Breast epithelium (tissue), 4 donors: ENCODE measurements around the gene ATG10. TPM values are rescaled to one million over a fixed set of nuclear protein-coding genes. Genes with fewer than 3 reads are reported as not detected.
"Not testable (repeated sequence)": the region's sequence is repeated elsewhere in the genome, so short reads cannot be mapped to it uniquely, and the experiment has no call there.

Source experiments
- DNase-seq, 2 donors: peaks; one replicate each; pipeline ENCODE4 v3.0.0-alpha.2; 2019; ENCODE audit warnings: low spot score in 2 of 2
- H3K27ac ChIP-seq, 2 donors: fragments of 200-600 bp; sonication (generic) in 1 of 2; one replicate each; pipeline ENCODE4 v1.5.1; 2016 to 2019; ENCODE audit warnings: mild to moderate bottlenecking in 1 of 2
- H3K27me3 ChIP-seq, 2 donors: fragments of 200-600 bp; sonication (generic) in 1 of 2; one replicate each; pipeline versions ENCODE4 v1.5.1 to v1.6.0; 2017 to 2019; ENCODE audit warnings: control low read depth in 1 of 2, mild to moderate bottlenecking in 1 of 2
- H3K36me3 ChIP-seq: fragments of 200-600 bp; one replicate; pipeline ENCODE4 v1.5.1; 2019
- H3K4me1 ChIP-seq, 2 donors: fragments of 200-600 bp; sonication (generic); one replicate each; pipeline ENCODE4 v1.5.1; 2016 to 2019; ENCODE audit warnings: control low read depth in 1 of 2
- H3K4me3 ChIP-seq, 3 donors: fragments of 200-600 bp; sonication (generic); 1 replicate in 2 of 3; 2 replicates in 1 of 3; pipeline ENCODE4 v1.5.1; 2016 to 2019; ENCODE audit warnings: mild to moderate bottlenecking in 3 of 3, moderate library complexity in 2 of 3
- H3K9me3 ChIP-seq, 2 donors: fragments of 200-600 bp; sonication (generic) in 1 of 2; one replicate each; pipeline ENCODE4 v1.5.1; 2016 to 2019; ENCODE audit warnings: control low read depth in 1 of 2
- POLR2A ChIP-seq: fragments of 450-650 bp; IDR thresholded peaks from one replicate; pipeline ENCODE4 v1.6.1; 2016; ENCODE audit warnings: antibody characterized with exemption, mild to moderate bottlenecking, moderate library complexity
- POLR2AphosphoS5 ChIP-seq, 3 donors: sonication (generic); formaldehyde crosslinking; IDR thresholded peaks; one replicate each; pipeline ENCODE4 v1.6.1; 2017; ENCODE audit warnings: antibody characterized with exemption in 3 of 3
- intact Hi-C: fragments of 100-400 bp; cut with DNase I; formaldehyde crosslinking; loops from one replicate; pipeline ENCODE4 v1.15.1; 2023; ENCODE audit warnings: low total_unique reads
- total RNA-seq, 3 donors: library from RNA; depleted of rRNA; stranded (reverse); fragments of >200 nt; gene quantifications; one replicate each; pipeline ENCODE4 v1.1.0, GENCODE V29; 2016
- TF ChIP-seq, protein P1 (sequence below), 3 donors: fragments of 450-650 bp; IDR thresholded peaks; one replicate each; pipeline ENCODE4 v1.5.1; 2016 to 2017; ENCODE audit warnings: antibody characterized with exemption in 3 of 3, mild to moderate bottlenecking in 3 of 3, moderate library complexity in 3 of 3

The ATG10 gene
- total RNA-seq, 3 donors from 2014 or later: 5.2 to 9.2 (median 6.6) TPM

DNA sequence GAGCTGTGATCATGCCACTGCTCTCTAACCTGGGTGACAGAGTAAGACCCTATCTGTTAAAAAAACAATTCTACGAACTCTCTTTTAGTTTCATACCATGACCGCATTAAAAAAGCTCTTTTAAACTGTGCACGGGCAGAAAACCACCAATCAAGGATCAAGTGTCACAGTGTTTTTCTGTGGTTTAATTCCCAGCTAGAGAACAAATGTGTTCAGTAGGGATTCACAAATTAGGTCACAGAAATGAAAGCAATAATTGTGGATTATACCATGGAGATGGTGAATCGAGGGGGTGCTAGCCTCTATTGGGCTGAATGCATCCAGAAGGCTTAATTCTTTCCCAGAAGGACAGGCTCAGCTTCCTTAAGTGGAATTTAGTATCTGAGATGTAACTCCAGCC is 79.1 kb downstream of the ATG10 start:
- TF ChIP-seq, protein P1, sequence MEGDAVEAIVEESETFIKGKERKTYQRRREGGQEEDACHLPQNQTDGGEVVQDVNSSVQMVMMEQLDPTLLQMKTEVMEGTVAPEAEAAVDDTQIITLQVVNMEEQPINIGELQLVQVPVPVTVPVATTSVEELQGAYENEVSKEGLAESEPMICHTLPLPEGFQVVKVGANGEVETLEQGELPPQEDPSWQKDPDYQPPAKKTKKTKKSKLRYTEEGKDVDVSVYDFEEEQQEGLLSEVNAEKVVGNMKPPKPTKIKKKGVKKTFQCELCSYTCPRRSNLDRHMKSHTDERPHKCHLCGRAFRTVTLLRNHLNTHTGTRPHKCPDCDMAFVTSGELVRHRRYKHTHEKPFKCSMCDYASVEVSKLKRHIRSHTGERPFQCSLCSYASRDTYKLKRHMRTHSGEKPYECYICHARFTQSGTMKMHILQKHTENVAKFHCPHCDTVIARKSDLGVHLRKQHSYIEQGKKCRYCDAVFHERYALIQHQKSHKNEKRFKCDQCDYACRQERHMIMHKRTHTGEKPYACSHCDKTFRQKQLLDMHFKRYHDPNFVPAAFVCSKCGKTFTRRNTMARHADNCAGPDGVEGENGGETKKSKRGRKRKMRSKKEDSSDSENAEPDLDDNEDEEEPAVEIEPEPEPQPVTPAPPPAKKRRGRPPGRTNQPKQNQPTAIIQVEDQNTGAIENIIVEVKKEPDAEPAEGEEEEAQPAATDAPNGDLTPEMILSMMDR (IDR thresholded peaks at IDR 0.05): no peak
- TF ChIP-seq POLR2AphosphoS5 (IDR thresholded peaks at IDR 0.05): no peak
- TF ChIP-seq POLR2A: no peak
- Histone ChIP-seq H3K27me3 (no peaks in the 10 kb centered on the region), H3K4me3 (no peak overlapping the region), H3K27ac (no peak overlapping the region), H3K36me3 (no peaks in the 10 kb centered on the region), H3K4me1 (no peaks in the 10 kb centered on the region), H3K9me3 (no peaks in the 10 kb centered on the region)
- intact Hi-C loops: no loop called here
- DNase-seq: no peak

DNA sequence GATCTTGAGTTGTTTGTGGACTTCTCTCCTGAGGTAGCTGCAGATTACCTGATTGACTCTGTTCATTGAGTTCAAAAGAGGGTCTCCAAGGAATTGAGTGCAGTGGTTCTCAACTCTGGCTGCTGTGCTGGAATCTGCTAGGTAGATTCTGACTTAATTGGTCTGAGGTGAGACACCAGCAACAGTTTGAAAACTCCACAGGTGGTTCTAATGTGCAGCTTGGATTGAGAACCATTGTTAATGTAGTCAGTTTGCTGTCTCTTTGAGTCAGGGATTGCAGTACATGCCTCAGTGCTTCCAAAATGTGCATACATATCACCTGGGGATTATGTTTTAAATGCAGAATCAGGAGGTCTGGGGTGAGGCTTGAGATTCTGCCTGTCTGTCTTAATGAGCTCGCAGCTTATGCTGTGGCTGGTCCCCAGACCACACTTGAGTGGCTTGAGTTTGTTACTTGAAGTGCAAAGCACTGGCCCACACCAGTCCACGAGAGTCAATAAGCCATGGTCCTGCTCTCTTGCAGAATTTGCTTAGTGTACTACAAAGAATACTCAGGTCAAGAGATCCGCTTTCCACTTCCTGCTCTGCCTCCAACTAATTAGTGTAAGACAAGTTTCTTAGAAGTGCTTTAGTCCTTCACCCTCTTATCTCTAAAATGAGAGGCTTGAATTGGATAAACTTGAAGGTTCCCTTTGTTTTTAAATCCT is 82.3 kb downstream of the ATG10 start:
- Histone ChIP-seq H3K4me3 (no peak overlapping the region), H3K27ac (no peak overlapping the region), H3K27me3 (no peaks in the 10 kb centered on the region), H3K4me1 (no peaks in the 10 kb centered on the region), H3K9me3 (no peaks in the 10 kb centered on the region), H3K36me3 (no peaks in the 10 kb centered on the region)
- DNase-seq: no peak
- intact Hi-C loops: no loop called here
- TF ChIP-seq POLR2A: no peak
- TF ChIP-seq, protein P1 (IDR thresholded peaks at IDR 0.05): no peak
- TF ChIP-seq POLR2AphosphoS5 (IDR thresholded peaks at IDR 0.05): no peak

DNA sequence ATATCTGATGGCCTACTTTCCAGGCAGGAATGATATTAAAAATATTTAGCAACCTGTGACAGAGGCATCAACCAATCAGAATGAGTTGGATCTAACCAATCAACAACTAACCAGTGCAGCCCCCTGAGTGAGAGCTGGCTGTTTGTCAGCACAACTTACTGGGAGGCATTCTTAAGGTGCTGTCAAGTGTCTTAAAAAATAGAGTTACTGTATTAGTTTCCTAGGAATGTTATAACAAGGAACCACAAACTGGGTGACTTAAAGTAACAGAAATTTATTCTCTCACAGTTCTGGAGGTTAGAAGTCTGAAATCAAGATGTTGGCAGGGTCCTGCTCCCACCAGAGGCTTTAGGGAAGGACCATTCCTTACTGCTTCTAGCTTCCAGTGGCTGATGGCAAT is 85.2 kb downstream of the ATG10 start:
- DNase-seq: no peak
- no peaks in the 10 kb centered on the region for H3K27me3 ChIP-seq
- intact Hi-C loops: no loop called here
- H3K9me3 ChIP-seq: no peaks in the 10 kb centered on the region
- no peaks in the 10 kb centered on the region for H3K4me1 ChIP-seq
- TF ChIP-seq POLR2A (no peak), POLR2AphosphoS5 (IDR thresholded peaks at IDR 0.05) (no peak)
- TF ChIP-seq, protein P1 (IDR thresholded peaks at IDR 0.05): no peak
- no peak overlapping the region for H3K27ac ChIP-seq
- H3K36me3 ChIP-seq: no peaks in the 10 kb centered on the region
- H3K4me3 ChIP-seq: no peak overlapping the region

DNA sequence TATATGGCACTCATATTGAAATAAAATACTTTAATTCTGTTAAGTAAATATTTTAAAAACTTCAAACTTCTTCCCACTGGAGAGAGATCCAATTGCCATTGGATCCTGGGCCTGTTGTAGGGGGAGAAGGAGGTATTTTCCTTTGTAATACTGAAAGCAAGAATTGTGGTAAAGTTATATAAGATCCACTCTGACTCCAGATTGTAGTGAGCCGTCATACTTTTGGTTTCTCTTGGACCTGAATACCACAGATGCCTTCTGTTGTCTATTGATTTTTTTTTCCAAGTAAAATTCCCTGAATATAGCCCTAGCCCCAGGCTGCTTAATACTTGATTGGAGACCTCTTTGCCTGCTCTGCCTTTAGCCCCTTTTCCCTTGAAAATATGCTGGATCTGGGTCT is 86.9 kb downstream of the ATG10 start:
- intact Hi-C loops: no loop called here
- Histone ChIP-seq H3K9me3 (no peaks in the 10 kb centered on the region), H3K27ac (no peak overlapping the region), H3K27me3 (no peaks in the 10 kb centered on the region), H3K36me3 (no peaks in the 10 kb centered on the region), H3K4me1 (no peaks in the 10 kb centered on the region), H3K4me3 (no peak overlapping the region)
- no peak for TF ChIP-seq POLR2A
- no peak for DNase-seq

DNA sequence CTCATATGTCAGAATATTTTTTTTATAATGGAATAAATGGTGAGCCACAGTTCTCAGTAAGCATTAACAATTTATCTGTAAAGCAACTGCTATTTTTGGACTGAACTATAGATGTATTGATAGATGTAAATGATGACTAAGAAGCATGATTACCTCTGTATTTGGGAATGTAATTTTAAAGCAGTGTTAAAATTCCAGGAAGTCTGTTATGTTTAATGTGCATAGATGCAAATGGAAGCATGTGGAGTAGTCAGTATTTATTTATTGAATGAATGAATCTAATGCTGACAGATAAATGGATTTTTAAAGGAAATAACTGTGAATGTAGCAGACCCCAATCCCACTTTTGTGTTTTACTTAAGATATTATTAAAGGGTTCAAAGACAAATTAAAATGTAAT is 95.0 kb downstream of the ATG10 start:
- no peak overlapping the region for H3K27ac ChIP-seq
- DNase-seq: no peak
- H3K4me1 ChIP-seq: no peaks in the 10 kb centered on the region
- H3K9me3 ChIP-seq: no peaks in the 10 kb centered on the region
- intact Hi-C loops: no loop called here
- H3K36me3 ChIP-seq: no peaks in the 10 kb centered on the region
- no peak for TF ChIP-seq POLR2A
- TF ChIP-seq POLR2AphosphoS5 (IDR thresholded peaks at IDR 0.05): no peak
- TF ChIP-seq, protein P1 (IDR thresholded peaks at IDR 0.05): no peak
- H3K4me3 ChIP-seq: no peak overlapping the region
- no peaks in the 10 kb centered on the region for H3K27me3 ChIP-seq

DNA sequence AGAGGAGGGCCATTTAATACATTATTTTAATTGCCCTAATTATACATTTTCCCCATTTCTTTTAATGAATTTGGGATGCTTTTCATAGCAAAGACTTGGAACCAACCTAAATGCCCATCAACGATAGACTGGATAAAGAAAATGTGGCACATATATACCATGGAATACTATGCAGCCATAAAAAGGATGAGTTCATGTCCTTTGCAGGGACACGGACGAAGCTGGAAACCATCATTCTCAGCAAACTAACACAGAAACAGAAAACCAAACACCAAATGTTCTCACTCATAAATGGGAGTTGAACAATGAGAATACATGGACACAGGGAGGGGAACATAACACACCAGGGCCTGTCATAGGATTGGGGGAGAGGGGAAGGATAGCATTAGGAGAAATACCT is 96.2 kb downstream of the ATG10 start:
- H3K4me3 ChIP-seq, DNase-seq, H3K27me3 ChIP-seq, H3K9me3 ChIP-seq, H3K36me3 ChIP-seq, intact Hi-C loops, H3K27ac ChIP-seq, H3K4me1 ChIP-seq: not testable (repeated sequence)
